Activated CD4-positive, alpha-beta T cell treated with anti-CD3 and anti-CD28 coated beads for 24 hours (primary cell): Measurements from ENCODE around the gene GOLGA8S.
"Not testable (repeated sequence)": the region's sequence is repeated elsewhere in the genome, so short reads cannot be mapped to it uniquely, and the experiment has no call there.

Experiments used
- DNase-seq, 2 donors: peaks; one replicate each; pipeline ENCODE4 v3.0.0-alpha.2; 2020; ENCODE audit warnings: low read depth in 2 of 2

GOLGA8S gene

DNA sequence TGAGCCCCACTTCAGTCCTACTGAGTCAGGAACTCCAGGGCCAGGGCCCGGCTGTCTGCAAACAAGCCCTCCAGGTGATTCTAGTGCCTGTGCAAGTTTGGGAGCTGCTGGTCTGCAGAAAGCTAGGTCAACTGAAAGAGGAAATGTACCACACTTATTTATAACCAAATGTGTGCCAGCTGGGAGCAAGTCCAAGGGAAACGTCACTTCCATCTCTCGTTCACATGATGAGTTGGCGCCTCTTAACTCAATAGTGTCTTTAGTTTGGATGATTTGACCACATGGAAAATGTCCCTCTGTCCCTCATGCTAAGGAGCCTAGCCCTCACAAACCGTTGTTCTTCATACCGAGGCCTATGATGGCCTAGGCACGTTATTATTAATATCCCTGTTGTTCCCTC, 43.2 kb downstream of the GOLGA8S start:
- no peak for DNase-seq

DNA sequence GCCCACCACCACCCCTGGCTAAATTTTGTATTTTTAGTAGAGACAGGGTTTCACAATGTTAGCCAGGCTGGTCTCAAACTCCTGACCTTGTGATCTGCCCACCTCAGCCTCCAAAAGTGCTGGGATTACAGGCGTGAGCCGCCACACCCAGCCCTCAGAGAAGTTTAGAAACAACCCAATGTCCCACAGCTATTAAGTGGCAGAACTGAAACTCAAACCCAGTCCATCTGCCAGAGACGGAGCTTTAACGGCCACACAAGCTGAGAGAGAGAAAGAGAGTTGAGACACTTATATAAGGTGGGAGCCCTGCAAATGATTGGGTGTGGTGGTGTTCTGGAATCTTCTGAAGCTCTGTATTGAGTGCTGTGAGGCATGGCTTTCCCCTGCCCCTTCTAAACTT, 43.8 kb downstream of the GOLGA8S start:
- DNase-seq, result not testable (repeated sequence)

DNA sequence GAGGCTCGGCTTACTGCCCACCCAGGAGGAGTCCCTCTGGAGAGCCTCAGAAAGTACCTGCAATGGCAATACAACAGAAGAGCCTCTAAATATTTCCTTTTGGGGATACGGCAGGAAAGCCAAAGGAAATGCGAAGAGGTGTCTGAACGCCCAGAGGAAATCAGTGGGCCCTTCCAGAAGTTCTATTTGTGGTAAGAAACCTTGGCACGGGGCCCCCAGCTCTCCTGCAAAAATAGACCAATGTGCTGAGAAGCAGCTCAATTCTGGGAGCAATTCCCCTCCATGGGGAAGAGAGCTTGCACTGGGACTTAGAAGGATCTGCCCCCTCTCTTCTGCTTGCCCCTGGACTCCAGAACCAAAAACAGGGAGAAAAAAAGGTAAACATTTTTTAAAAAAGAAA, 44.7 kb downstream of the GOLGA8S start:
- DNase-seq, result not testable (repeated sequence)

DNA sequence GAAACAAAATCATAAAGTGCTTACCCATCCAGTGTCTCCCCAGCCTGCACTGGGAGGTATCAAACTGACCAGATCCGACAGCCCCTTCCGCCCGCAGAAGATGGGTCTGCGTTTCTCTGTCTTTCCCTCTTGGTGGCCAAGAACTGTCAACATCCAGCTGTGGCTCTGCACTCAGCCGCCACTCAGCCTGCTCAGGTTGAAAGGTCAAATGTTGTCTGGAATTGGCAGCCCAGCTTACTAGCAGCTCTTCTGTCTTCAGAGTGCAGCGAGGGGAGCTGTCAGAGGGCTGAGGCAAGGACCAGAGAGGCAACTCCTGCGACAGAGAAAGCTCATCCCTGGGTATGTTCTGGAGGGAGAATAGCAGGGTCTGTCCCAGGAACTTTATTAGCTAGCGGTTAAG, 47.1 kb downstream of the GOLGA8S start:
- no peak for DNase-seq

- DNase-seq, result no peak
These were observed 47.6 kb downstream of the GOLGA8S start for GRCh38 chr15:23402140-23402539.

DNA sequence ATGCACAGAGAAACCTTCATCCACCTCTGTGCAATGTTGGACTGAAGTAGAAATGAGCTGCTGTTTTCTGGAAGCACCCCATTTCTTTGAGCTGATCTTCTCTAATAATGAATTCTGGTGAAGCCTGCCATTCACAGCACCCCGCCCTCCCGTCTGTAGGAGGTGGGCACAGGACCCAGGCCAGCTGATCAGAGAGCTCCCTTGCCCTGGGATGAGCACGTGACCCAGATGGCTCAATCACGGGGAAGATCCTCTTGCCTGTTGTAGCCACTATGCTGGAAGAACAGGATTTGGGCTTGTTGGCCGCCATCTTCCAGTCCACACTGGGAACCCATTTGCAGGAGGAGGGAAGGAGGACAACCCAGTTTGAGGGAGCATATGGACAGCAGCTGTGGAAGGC, 48.0 kb downstream of the GOLGA8S start:
- DNase-seq, result no peak

DNA sequence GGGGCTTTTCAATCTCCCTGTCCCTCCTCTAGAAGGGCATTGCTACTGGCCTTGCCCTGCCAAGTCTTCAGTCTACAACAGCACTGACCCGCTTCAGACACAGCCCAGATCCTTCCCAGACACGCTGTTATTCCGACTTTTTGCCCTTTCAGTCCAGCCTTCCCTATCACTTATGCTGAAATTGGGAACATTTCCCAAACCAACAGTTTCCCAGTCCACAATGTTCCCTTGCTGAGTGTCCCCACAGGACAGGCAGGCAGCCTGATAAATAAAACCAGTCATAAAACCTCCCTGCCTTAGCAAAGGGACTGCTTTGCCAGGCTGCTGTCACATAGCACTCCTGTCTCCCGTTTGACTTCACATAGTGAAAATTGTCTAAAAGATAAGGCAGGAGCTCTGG, 49.0 kb downstream of the GOLGA8S start:
- no peak for DNase-seq

DNA sequence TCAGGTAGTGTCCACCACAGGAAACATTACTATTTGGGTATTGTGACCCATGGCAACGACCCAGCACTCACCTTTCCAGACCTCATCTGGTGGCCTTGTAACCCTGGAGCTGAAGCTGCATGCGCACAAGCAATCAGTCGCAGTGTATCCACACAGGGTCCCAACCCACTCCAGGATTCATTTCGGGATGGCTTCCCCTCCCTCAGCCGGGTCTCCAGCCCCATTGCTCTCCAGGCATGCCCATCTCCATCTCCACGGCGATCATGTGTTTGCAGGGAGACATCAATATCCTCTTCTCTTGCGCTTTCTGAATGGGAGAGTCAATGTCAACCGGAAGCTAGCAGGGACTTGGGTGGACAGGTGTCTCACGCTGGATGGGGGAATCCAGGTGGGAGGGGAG, 57.3 kb downstream of the GOLGA8S start:
- DNase-seq, result no peak

DNA sequence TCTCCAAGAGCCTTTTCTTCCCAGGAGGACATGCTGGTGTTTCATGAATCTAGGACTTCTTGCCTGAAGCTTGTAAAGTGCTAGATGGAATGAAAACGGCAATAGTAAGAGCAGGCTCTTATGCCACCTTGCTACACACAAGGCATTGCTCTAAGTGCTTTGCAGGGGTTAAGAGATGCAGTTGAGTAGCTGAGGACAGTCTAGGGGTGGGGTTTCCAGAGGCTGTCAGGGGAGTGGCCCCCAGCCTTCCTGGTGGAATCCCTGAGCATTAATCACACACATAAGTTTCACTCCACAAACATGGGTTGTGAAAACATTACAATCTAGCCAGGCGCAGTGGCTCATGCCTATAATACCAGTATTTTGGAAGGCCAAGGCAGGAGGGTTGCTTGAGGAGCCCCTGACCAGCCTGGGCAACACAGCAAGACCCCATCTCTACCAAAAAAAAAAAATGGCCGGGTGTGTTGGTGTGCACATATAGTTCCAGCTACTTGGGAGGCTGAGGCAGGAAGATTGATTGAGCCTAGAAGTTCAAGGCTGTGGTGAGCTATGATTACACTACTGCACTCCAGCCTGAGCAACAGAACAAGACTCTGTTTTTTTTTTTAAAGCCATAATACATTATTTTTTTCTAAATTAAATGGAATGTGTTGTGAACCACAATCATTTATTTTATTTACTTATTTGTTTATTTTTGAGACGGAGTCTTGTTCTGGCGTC, 58.5 kb downstream of the GOLGA8S start:
- DNase-seq, result not testable (repeated sequence)
